Measurements from ENCODE around the gene CHD6.

DNA sequence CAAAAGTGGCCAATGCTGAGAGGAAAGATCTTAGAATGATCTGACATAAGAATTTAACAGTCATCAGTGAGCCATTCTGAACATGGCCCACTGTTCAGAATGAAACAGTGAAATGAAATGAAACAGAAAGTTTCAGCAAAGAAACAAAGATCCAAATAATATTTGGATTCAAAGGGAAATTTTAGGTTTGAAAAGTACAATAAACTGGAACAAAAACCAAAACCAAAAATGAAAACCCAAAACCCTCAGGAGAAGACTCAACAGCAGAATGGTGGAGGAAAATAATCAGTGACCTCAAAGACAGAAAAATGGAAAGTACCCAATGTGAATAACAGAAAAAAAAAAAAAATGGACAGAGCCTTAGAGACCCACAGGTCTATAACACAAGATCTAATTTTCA, 185.4 kb downstream of the CHD6 start:
- TF ChIP-seq POLR2A (IDR thresholded peaks at IDR 0.05) = no peak
- TF ChIP-seq, protein P1, sequence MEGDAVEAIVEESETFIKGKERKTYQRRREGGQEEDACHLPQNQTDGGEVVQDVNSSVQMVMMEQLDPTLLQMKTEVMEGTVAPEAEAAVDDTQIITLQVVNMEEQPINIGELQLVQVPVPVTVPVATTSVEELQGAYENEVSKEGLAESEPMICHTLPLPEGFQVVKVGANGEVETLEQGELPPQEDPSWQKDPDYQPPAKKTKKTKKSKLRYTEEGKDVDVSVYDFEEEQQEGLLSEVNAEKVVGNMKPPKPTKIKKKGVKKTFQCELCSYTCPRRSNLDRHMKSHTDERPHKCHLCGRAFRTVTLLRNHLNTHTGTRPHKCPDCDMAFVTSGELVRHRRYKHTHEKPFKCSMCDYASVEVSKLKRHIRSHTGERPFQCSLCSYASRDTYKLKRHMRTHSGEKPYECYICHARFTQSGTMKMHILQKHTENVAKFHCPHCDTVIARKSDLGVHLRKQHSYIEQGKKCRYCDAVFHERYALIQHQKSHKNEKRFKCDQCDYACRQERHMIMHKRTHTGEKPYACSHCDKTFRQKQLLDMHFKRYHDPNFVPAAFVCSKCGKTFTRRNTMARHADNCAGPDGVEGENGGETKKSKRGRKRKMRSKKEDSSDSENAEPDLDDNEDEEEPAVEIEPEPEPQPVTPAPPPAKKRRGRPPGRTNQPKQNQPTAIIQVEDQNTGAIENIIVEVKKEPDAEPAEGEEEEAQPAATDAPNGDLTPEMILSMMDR (IDR thresholded peaks at IDR 0.05) = no peak
- TF ChIP-seq EP300 (IDR thresholded peaks at IDR 0.05) = no peak
